IPS-NIHi7 (cell line): ENCODE results near the gene CEMIP.

Experiments
- DNase-seq: peaks from one replicate; pipeline ENCODE4 v3.0.0; 2012; ENCODE audit warnings: mixed read lengths; ENCODE audit errors: extremely low spot score

The CEMIP gene

DNA sequence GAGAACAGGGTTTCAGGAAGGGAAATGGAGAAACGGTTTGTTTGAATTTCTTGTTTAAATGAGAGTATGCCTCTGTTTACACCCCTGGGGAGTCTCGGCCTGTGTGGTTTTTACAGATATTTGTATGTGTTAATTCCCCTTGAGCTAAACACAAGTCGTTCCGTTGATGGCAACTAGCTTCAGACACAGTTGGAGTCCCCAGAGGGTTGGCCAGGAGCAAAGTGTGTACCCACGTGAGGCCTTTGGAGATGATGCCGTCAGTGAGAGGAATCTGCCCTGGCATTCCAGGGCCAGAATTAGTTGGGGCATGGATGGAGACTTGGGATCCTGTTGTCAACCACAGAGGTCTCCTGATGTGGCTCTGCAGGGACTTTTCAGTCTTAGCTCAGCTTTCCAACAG, 44.0 kb downstream of the CEMIP start:
- no peak for DNase-seq

DNA sequence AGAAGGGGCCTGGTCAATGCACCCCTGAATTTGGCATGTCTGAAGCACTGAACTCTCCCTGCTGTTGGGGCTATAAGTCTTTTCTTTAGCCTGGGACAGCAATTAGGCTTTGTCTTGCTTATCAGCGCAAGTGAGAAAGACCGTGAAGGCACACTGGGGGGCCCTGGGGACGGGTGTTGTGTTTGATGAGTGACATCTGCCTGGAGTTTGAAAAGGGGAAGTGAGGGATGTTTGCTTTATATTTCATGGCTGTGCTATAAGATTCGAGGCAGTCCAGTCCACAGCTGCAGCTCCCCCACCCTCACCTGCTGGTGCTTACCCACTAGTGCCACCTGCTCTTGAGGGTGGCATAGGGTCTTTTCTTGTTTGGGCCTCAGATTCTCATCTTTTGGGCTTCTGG, 44.8 kb downstream of the CEMIP start:
- no peak for DNase-seq

DNA sequence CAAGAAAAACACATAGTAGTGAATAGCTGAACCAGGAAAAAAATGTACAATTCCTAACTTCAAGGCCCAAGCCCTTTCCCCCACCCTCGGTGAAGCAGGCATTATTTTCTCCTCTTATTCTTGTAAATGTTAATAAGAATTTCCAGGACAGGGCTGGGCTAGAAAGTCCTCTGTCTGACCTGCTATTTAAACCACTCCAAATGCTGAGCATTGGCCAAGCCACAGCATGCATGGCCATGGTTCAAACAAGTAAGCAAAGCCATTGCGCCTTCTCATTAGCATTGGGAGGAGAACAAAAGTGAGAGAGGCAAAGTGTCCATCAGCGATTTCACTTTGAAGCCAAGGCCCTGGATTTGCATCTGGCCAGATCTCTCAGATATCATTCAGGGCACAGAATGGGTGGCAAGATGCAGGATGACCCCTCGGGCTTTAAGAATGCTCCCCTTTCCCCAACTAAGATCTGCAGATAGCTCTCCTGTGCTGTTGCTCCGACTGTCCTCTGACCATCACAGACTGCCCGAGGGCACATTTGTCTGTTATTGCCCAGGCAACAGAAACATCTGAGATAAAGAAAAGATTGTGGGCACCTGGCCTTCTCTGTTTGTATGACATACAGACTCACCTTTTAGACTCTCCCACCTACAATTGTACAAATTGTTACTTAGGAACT, 46.3 kb downstream of the CEMIP start:
- DNase-seq = no peak

DNA sequence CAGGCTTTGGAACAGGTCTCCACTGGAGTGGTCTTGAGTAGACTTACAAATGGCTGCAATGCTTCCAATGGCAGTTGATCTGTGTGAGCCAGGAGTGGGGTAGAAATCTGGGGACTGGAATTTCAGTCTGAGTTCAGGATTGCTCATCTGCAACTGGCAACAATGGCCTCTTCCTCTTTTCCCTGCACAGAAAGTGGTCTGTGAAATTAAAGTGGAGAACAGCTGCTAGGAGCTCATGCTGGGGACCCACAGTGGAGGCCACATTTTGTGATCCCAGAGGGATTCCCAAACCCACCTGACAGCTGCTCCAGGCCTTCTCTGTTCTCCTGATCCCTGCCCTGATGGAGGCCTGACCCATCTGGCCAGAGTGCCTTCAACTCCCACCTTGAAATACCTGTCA, 49.6 kb downstream of the CEMIP start:
- no peak for DNase-seq

DNA sequence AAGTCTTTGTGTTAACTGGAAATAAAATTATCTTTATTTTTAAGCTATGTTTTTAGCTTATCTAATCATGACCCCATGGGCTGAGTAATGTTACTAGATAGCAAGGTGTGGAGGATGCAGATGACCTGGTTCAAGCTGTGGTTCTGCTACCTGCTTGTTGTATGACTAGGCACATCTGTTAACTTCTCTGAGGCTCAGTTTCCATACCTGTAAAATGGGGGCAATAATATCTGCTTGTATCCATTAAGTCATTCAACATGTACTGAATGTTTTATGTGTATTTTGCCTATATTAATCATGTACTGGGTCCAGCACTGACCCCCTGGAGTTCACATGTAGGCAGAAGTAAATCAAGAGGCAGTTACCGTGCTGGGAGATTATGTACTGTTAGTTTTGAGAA, 51.5 kb downstream of the CEMIP start:
- no peak for DNase-seq

DNA sequence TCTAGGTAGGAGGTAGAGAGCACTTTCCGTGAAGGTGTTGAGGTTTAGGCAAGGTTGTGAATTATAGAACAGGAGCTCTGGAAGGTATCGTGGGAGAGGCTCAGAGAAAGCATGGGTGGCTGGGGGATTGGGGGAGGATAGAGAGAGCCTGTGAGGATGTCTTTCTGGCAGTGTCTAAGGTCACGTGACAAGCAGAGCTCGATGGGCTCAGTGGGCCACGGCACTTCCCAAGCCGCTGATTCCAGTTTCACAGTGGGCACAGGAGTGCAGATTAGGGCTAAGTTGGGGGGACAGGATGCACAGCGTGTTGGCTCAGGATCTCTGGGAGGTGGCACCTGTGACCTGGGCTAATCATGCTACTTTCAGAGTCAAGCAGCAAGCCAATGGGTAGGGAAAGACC, 52.0 kb downstream of the CEMIP start:
- no peak for DNase-seq

DNA sequence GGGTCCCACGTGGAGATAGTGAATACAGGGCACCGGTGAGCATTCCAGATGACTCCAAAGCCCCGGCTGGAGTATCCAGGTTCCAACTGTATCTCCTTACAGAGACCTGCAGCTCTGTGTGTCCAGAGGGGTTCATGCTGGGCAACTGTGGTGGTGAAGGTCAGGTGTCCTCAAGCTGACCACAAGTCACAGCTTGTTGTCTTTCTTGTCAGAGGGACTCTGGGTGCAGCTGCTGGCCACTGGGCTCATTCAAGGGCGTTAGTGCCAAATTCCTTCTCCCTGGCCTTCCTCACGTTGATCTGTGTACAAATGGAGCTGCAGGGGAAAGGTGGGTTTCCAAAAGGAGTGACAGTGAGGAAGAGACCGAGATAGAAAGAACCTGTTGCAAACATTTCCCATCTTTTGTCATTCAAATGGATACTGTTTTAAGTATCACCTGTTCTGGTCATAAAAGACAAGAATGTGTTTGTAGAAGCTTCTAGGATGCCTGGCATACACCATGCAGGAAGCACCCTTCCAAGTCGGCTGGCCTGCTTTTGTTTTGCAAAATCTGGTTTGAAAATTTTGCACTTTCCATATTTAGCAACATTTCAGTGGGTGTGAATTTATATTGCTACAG, 52.5 kb downstream of the CEMIP start:
- no peak for DNase-seq

DNA sequence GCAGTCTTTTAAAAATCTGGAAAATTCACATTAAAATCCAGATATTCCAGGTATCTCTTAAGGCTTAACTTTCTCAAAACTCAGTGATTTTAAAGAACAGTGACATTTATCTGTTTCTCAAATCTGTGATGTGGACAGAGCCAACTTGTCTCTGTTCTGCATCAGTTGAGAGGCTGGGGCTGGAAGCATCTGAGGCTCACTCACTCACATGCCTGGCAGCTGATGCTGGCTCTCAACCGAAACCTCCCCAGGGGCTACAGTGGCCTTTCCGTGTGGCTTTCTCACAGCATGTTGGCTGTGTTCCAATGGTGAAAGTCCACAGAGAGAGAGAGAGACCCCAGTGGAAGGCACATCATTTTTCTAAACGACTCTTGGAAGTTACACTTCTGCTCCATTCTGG, 53.5 kb downstream of the CEMIP start:
- DNase-seq = no peak

DNA sequence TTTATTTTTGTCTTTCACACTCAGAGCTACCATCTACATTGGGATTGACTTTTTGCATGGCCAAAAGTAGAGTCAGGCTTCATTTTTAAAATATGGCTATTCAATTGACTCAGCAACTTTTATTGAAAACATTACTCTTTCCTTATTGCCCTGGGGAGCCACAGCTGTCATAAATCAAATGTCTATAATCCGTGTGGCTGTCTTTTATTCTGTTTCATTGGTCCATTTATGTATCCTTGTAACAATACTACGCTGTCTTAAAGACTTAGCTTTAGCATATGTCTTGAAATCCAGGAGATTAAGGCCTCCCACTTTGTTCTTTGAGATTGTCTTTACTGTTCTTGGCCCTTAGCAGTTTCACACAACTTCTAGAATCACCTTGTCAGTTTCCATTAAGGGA, 55.2 kb downstream of the CEMIP start:
- no peak for DNase-seq

DNA sequence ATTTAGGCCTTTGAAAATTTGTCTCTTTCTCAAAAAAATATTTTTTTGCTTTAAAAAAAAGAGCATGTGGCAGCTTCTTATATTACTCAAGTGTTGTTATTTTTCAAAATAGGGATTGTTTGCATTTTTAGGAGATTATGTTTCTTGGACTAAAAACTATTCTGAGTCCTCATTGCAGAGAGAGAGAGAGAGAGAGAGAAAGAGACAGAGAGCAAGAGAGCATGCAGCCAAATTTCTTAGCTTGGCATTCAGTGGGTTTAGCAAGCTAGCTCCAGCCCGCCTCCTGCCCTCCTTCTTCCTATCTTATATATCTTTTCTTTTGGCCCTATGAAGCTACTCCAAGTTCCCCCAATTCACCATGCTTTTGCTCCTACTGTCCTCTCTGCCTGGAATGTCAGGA, 55.7 kb downstream of the CEMIP start:
- DNase-seq = no peak

DNA sequence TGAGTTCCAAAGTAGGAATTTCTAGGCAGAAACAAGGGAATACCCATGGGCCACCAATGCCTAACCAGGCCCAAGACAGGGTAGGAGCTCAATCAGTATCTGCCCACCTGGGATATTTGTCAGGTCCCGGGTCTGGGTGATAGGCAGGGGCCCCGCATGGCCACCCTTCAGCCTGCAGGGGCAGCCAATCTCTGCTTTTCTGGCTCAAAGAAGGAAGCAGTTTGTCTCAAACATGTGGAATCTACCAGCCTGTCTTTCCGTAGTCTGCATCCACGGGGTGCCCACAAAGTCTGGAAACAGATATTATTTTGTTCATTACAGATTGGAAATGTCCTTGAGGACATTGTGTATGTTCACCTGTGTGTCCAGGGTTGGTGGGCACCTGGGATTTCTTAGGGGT, 56.2 kb downstream of the CEMIP start:
- DNase-seq = peak; percentile 81

DNA sequence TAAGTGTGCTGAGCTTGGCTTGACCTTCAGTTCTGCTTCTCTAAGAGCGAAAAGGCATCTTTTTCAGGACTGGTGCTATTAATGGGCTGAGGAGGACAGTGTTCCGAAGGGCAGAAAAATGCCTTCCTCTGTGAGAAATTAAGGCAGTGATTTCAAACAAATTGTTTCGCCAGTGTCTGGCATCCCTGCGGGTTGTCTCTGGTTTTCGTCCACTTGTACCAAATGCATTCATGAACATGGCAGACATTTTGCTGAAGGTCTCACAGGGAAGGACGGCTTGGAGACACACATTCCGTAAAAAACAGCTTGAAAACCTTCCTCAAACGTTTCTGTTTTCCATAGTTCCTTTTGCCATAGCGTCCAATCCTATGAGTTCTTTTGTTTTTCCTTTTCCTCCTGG, 57.1 kb downstream of the CEMIP start:
- no peak for DNase-seq

DNA sequence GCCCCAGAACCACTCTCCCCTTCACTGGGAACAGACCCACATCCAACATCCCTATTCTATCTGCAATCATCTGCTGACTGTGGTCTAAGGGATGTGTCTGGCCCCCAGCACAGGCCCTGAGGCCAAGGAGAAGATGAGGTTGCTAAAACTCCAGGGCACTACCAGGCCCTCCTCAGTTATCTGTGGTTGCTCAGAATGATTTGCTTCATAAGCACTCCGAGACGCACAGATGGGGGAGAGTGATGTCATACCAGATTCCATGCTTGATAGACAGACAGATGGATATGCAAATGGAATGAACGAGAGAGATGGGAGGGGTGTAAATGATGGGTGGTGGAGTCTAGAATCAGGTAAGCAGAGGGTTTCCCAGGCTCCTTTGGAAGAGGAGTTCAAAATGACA, 57.8 kb downstream of the CEMIP start:
- DNase-seq = no peak

DNA sequence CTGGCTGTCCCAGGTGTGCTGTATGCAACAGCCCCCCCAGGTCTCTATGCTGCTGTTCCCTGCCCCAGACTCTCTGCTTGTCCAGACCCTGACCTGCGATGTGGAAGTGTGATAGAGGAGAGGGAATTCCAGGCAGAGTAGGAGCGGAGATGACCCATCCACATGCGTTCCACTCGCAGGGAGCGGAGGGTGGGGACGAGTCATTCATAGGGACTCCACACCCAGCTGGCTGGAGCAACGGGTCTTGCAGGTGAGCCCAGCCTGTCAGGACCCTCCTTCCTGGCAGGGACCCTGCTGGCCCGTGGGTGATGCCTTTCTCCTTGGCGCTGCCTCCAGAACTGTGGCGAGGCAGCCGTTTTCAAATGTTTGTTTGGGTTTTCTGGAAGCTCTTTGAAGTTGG, 58.8 kb downstream of the CEMIP start:
- DNase-seq = no peak

DNA sequence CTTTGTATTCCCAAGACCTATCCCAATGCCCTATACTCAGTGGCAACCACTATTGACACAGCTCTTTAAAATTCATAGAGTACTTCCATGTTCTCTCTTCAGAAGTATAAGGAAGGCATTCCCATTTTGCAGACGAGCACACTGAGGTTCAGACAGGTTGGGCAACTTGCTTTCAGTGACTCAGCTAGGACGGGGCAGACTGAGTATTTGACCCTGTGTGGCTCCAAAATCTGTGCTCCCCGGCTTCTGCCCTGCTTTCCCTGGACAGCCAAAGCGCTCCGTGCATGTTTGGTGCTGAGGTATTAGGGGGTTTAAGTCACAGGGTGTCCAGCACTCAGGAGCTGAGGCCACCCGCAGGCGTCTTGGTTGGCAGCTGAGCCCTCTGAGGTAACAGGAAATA, 59.5 kb downstream of the CEMIP start:
- DNase-seq = no peak

DNA sequence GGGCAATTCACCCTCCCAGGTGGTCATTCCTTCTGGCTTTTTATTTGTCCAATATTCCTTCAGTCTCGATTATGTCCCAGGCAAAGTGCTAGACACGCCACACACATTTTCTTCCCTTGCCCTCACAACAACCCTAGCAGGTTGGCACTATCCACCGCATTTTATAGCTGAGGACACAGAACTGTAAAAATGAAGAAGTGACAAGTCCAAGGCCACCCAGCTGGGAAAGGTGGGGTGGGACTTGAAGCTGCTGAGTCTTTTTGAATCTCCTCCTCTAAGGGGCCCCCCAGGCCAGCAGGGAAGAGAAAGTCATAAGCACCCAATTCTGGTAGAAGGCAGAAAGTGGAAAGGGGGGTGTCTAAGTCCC, 60.6 kb downstream of the CEMIP start:
- DNase-seq = no peak

DNA sequence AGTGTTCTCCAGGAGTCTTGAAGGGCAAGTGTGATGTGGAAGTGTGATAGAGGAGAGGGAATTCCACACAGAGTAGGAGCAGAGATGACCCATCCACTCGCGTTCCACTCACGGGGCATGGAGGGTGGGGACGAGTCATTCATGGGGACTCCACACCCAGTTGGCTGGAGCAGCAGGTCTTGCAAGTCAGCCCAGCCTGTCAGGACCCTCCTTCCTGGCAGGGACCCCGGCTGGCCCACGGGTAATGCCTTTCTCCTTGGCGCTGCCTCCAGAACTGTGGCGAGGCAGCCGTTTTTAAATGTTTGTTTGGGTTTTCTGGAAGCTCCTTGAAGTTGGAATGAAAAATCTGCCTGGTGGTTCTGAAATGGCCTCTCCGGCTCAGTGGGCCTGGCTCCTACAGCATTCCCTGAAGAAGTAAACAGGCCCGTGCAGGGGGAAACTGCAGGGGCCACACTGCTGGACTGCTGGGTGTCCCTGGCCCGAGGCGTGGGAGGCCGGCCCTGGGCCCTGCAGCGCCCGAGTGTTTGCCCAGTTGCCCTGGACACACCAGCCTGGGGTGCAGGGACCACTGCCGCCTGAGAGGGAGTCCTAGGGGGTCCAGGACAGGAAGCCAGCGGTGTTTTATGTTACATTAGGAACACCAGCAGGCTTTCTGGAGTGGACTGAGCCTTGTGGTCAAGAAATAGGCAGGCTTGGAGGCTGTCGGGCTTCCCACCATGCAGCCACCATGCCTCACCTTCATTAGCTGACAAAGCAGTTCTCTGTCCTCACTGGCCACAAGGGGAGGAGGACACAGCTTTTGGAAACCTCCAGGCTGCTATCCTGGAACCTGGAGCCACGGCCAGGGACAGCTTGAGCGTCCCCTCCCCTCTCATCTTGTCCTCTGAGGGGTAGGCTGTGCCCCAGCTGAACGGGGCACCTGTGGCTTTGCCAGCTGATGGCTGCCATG, 61.3 kb downstream of the CEMIP start:
- no peak for DNase-seq

DNA sequence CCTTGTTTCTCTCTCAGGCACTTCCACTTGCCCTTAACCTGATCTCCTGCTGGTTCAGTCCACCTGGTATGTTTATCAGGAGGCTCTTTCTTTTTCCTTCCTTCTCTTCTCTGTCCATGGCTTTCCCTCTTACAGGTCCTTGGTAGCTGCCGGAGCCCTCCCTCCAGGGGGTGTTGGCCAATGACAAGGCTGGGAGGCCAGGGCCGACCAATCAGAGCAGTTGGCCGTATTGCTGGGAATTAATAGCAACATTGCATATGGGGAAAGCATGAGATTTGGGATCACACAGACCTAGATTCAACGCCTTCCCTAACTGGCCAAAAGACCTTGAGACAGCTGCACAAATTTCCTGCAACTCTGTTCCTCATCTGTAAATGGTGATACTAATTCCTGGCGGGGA, 62.4 kb downstream of the CEMIP start:
- no peak for DNase-seq

DNA sequence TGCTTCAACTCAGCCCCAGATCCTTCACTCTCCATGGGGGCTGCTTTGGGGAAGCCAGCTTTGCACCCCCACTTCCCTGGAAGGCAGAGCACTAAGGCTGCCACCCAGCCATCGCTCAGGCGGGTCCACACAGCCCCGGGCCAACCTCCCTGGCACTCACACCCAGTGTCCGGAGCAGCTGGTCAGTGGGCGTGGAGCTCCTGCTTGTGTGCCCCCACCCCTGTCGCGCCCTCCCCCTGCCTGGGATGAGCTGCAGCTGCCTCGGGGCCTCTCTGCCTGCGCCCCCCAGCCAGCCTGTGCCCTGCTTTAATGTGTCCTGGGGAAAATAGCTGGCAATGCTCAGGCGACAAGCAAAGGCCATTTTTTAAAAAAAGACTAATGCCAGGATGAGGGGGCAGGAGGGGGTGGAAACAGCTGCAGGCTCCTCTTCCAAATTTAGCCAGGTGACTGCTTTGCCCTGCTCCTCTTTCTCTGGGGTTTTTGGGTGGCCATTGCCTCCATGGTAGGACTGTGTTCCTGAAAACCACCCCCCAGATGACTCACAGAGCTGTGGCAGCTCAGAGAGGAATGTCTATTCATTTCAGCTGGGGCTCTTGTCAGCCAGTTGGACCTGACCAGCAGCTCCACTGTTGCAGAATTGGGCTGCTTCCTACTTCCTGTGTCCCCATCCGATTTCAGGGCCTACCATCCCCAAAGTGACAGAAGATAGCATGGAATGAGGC, 65.0 kb downstream of the CEMIP start:
- no peak for DNase-seq

DNA sequence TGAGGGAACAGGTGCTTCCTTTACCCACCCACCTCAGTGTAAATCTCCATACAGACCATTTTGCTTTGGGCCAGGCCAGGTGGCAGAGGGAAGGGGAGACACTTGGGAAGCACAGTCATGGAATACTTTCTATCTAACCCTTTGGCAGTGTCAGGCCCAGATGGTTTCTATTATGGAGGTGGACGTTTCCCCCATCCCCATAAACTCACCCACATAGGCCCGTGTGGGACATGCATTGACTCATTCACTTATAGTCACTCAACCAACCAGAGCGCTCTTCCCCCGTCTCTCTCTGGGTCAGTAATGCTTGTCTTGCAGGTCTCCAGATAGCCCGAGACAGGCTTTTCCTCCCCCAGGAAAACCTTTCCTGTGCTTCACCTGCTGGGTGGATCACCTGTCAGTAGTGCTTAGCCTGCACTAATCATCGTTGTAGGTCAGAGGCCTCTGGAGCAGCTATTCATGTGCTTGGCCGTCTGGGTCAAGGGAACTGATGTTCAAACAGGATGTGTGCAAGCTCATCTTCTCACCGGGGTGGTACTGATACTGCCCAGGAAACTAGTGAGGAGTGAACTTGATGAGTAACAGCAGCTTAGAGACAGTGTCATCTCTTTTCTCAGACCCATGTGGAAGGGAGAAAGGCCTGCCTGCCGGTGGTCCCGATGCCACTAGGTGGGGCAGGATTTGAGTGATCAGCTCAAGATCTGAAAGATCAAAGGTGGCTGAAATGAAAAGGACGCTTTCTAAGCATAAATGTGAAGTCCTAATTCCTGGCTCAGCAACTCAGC, 67.1 kb downstream of the CEMIP start:
- no peak for DNase-seq

DNA sequence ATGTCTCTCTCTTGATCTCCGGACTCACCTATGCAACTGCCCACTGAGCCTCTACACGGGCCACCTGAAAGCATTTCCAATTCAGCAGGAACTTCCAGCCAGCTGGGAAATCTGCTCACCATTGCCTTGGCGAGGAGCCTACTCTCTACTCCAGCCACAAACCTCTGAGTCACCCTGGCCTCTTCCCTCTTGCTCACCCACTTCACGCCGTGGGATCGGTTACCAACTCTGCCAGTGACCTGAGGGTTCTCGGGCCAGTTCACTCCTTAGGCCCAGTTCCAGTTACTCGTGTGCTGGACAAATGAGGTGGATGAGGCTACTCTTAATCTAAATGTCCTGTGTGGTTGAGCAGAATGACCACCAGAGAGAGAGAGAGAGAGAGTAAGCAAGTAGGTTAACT, 70.1 kb downstream of the CEMIP start:
- DNase-seq = no peak
